K562 (cell line): ENCODE data around the gene ANKRD24. TPM values are rescaled to one million over a fixed set of nuclear protein-coding genes. Genes with fewer than 3 reads are reported as not detected.
A peak's percentile ranks its signal among the peaks of the same experiment; 100 is the strongest.

Experiments
- ATAC-seq: fragments of 200-7000 bp; cut with Tn5 transposase; 3 replicates; pipeline ENCODE4 v1.9.1; 2020; ENCODE audit warnings: moderate library complexity
- BruUV-seq: library from RNA; stranded (reverse); fragments of 400-500 nt; replicated peaks from 2 replicates; lab custom pipeline; 2021; lab: Mats Ljungman, UMichigan
- CTCF ChIA-PET: fragments of 300-600 bp; formaldehyde crosslinking; extraction: SDS; loops from one replicate; lab custom pipeline; 2021; ENCODE audit warnings: low intra/inter-chr PET ratio; lab: Yijun Ruan, JAX
- POLR2A ChIA-PET: fragments of 300-600, 350-650 bp; sonication (Branson Sonifier 250); formaldehyde crosslinking; extraction: SDS; loops from one replicate; lab custom pipeline; 2021; ENCODE audit warnings: antibody characterized with exemption, inconsistent platforms; lab: Yijun Ruan, JAX
- DNase-seq, 4 experiments: peaks; one replicate each; pipeline versions ENCODE4 v3.0.0 to v3.0.0-alpha.2; 2011 to 2018; ENCODE audit warnings: low spot score in 3 of 4, mixed read lengths in 3 of 4; ENCODE audit errors: extremely low read depth in 1 of 4
- FAIRE-seq: peaks from 2 replicates; lab custom pipeline; 2011; peaks lifted over from hg19 to GRCh38; lab: Jason Lieb, UNC
- H2AFZ ChIP-seq: 2 replicates; pipeline ENCODE4 v1.6.0; 2011; ENCODE audit warnings: low read depth, low read length, control low read depth, inconsistent platforms
- H3K27ac ChIP-seq: fragments of 200-600 bp; 3 replicates; pipeline ENCODE4 v1.8.0; 2011; ENCODE audit warnings: low read depth, mild to moderate bottlenecking, control low read depth, inconsistent platforms, low read length, moderate library complexity, mixed read lengths; ENCODE audit errors: extremely low read depth
- H3K27me3 ChIP-seq, 2 experiments: fragments of 300-600 bp in 1 of 2; 2 replicates in 1 of 2; 3 replicates in 1 of 2; pipeline versions ENCODE4 v1.6.0 to v1.8.0; 2011; ENCODE audit warnings: inconsistent platforms in 2 of 2, low read length in 2 of 2, mild to moderate bottlenecking in 1 of 2, mixed read lengths in 1 of 2, moderate library complexity in 1 of 2; ENCODE audit not compliant: control insufficient read depth in 2 of 2, insufficient read depth in 2 of 2
- H3K36me3 ChIP-seq: fragments of 300-600 bp; 3 replicates; pipeline ENCODE4 v1.8.0; 2011; ENCODE audit warnings: mild to moderate bottlenecking, low read length, inconsistent platforms; ENCODE audit not compliant: control insufficient read depth, insufficient read depth
- H3K4me1 ChIP-seq, 2 experiments: fragments of 200-600 bp in 1 of 2; replicated peaks in 1 of 2; 2 replicates in 1 of 2; 3 replicates in 1 of 2; pipeline versions ENCODE4 v1.5.1 to v1.8.0; 2011; ENCODE audit warnings: inconsistent platforms in 2 of 2, low read length in 2 of 2, mild to moderate bottlenecking in 1 of 2, mixed read lengths in 1 of 2, moderate library complexity in 1 of 2; ENCODE audit not compliant: control insufficient read depth in 2 of 2, insufficient read depth in 2 of 2
- H3K4me2 ChIP-seq: 2 replicates; pipeline ENCODE4 v1.6.1; 2011; ENCODE audit warnings: low read length, control low read depth, inconsistent platforms, mixed read lengths; ENCODE audit not compliant: insufficient read depth
- H3K4me3 ChIP-seq: fragments of 200-600 bp; sonication (generic), shearing (Covaris generic); 2 replicates; pipeline ENCODE4 v1.5.1; 2016; ENCODE audit warnings: control low read depth, inconsistent platforms
- H3K79me2 ChIP-seq: fragments of 200-600 bp; 3 replicates; pipeline ENCODE4 v1.8.0; 2011; ENCODE audit warnings: low read length, inconsistent platforms; ENCODE audit not compliant: control insufficient read depth, insufficient read depth
- H3K9ac ChIP-seq, 2 experiments: 2 replicates each; pipeline versions ENCODE4 v1.6.0 to v1.6.1; 2011; ENCODE audit warnings: low read depth in 2 of 2, low read length in 2 of 2, control low read depth in 1 of 2, inconsistent platforms in 1 of 2, mild to moderate bottlenecking in 1 of 2, mixed read lengths in 1 of 2; ENCODE audit not compliant: insufficient read depth in 1 of 2
- H3K9me1 ChIP-seq: one replicate; pipeline ENCODE4 v1.6.0; 2011; ENCODE audit warnings: inconsistent platforms, mild to moderate bottlenecking, low read length, moderate library complexity; ENCODE audit not compliant: control insufficient read depth, insufficient read depth
- H3K9me3 ChIP-seq: replicated peaks from 2 replicates; pipeline ENCODE4 v1.5.1; 2011; ENCODE audit warnings: low read depth, low read length, inconsistent platforms; ENCODE audit not compliant: control insufficient read depth, insufficient read depth
- H4K20me1 ChIP-seq: replicated peaks from 2 replicates; pipeline ENCODE4 v1.6.1; 2011; ENCODE audit warnings: low read length, inconsistent platforms, mixed read lengths; ENCODE audit not compliant: control insufficient read depth, insufficient read depth
- WGBS: fragments of 100-300 bp; shearing (Covaris generic); methylation state at CpG from one replicate; pipeline ENCODE4 v1.1.6; 2016; ENCODE audit warnings: low coverage, mixed read lengths; ENCODE audit not compliant: insufficient coverage; ENCODE audit errors: missing lambda C conversion rate; 5-methylcytosine and 5-hydroxymethylcytosine counted together
- in situ Hi-C: fragments of 300-500 bp; cut with MboI; formaldehyde crosslinking; loops from 4 replicates; pipeline ENCODE4 v1.15.0; 2018; ENCODE audit warnings: inconsistent platforms, mixed read lengths
- intact Hi-C: fragments of 100-400 bp; cut with micrococcal nuclease; formaldehyde crosslinking; loops from 2 replicates; pipeline ENCODE4 v1.14.2; 2022
- polyA plus RNA-seq, 8 experiments: library from polyadenylated mRNA; depleted of rRNA in 4 of 8; stranded (reverse) in 5 of 8; unstranded in 3 of 8; fragments of >200 nt; fragmentation: Nextera tagmentation in 2 of 8; fragmentation: Illumina TruSeq in 1 of 8; extraction: Ambion mirVana in 2 of 8; extraction: Trizol in 1 of 8; gene quantifications; 2 replicates each; pipeline versions ENCODE4 v1.2.1 to v1.2.3, GENCODE V29; 2011 to 2014; ENCODE audit warnings: inconsistent platforms in 1 of 8, missing spikeins in 1 of 8
- total RNA-seq, 7 experiments: library from RNA; depleted of rRNA in 6 of 7; stranded (reverse); fragments of >200 nt in 6 of 7; fragmentation: Illumina TruSeq in 2 of 7; extraction: Trizol in 2 of 7; gene quantifications; 2 replicates each; pipeline versions ENCODE4 v1.2.1 to v1.2.3, GENCODE V29; 2011 to 2021; ENCODE audit warnings: low replicate concordance in 1 of 7
- TF ChIP-seq, protein P1 (sequence below), 2 experiments: fragments of 450-650 bp; formaldehyde crosslinking in 1 of 2; IDR thresholded peaks; 2 replicates each; pipeline versions ENCODE4 v1.4.0 to v1.6.1; 2014 to 2020; ENCODE audit warnings: mild to moderate bottlenecking in 2 of 2, borderline replicate concordance in 1 of 2, low read depth in 1 of 2

Gene ANKRD24
- total and polyA plus RNA-seq, 9 of the 15 experiments (the other 6 are each of a cell fraction or from before 2014, with no cell fraction given) = 0.07 to 0.12 (median 0.09) TPM; not detected in 5

DNA sequence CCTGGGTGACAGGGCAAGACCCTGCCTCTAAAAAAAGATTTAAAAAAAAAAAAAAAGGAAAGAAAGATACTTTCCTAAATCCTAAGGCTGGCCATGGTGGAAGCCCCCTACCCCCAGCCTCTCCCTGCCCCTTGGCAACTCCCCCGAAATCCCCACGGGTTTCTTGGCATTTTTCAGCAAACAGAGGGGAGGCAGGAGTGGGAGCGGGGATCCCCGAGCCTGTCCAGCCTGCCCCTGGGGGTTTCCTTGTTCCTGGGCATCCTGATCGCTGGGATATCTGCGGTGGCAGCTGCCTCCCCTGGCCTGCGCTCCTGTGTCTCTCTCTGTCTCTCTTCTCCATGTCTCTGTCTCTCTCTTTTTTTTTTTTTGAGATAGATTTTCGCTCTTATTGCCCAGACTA is 43.4 kb downstream of the ANKRD24 start:
- Histone ChIP-seq H3K79me2 (no peaks in the 10 kb centered on the region), H3K4me1 (peaks cover 8 to 30% of the 10 kb centered on the region in 2 experiments; a peak in 4 of 5 replicates), H3K9me3 (no peaks in the 10 kb centered on the region), H3K27me3 (peaks cover 0 to 24% of the 10 kb centered on the region in 2 experiments; a peak in 2 of 5 replicates), H4K20me1 (0 out of 2 replicates have a peak, but pooled peaks cover 5% of the 10 kb centered on the region), H2AFZ (no peak overlapping the region), H3K4me2 (no peak overlapping the region), H3K4me3 (no peak overlapping the region), H3K9me1 (no peaks in the 10 kb centered on the region), H3K36me3 (no peaks in the 10 kb centered on the region), H3K27ac (no peak overlapping the region), H3K9ac (no peak overlapping the region)
- TF ChIP-seq, protein P1, sequence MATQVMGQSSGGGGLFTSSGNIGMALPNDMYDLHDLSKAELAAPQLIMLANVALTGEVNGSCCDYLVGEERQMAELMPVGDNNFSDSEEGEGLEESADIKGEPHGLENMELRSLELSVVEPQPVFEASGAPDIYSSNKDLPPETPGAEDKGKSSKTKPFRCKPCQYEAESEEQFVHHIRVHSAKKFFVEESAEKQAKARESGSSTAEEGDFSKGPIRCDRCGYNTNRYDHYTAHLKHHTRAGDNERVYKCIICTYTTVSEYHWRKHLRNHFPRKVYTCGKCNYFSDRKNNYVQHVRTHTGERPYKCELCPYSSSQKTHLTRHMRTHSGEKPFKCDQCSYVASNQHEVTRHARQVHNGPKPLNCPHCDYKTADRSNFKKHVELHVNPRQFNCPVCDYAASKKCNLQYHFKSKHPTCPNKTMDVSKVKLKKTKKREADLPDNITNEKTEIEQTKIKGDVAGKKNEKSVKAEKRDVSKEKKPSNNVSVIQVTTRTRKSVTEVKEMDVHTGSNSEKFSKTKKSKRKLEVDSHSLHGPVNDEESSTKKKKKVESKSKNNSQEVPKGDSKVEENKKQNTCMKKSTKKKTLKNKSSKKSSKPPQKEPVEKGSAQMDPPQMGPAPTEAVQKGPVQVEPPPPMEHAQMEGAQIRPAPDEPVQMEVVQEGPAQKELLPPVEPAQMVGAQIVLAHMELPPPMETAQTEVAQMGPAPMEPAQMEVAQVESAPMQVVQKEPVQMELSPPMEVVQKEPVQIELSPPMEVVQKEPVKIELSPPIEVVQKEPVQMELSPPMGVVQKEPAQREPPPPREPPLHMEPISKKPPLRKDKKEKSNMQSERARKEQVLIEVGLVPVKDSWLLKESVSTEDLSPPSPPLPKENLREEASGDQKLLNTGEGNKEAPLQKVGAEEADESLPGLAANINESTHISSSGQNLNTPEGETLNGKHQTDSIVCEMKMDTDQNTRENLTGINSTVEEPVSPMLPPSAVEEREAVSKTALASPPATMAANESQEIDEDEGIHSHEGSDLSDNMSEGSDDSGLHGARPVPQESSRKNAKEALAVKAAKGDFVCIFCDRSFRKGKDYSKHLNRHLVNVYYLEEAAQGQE (IDR thresholded peaks at IDR 0.05; ENCODE audit: borderline replicate concordance) = no peak
- TF ChIP-seq, protein P1 (CRISPR knock-in tag; IDR thresholded peaks at IDR 0.05; ENCODE audit: low read depth) = no peak
- CTCF ChIA-PET = no interaction called here
- POLR2A ChIA-PET = interaction anchor here (0.6 kb wide), 1 partner anchor 451 kb away, joined by 3 read pairs; no protein-coding TSS in a partner anchor
- BruUV-seq = no TSS peak
- ATAC-seq (no peak), DNase-seq (peak in 1 of 4 experiments; percentile 2), FAIRE-seq (no peak)
- 15% methylated on average over 4 of the region's 8 CpGs for WGBS
- intact Hi-C loops (no loop called here), in situ Hi-C loops (no loop called here)
